HG03558 (cell line): ENCODE data around the gene PODNL1.
"Not testable (repeated sequence)": the region's sequence is repeated elsewhere in the genome, so short reads cannot be mapped to it uniquely, and the experiment has no call there.

Experiments
- ATAC-seq: cut with Tn5 transposase; IDR thresholded peaks from one replicate; pipeline ENCODE4 v1.9.1; 2021; ENCODE audit warnings: moderate number of reproducible peaks; ENCODE audit not compliant: unreplicated experiment; ENCODE audit errors: extremely low read depth

PODNL1 gene

DNA sequence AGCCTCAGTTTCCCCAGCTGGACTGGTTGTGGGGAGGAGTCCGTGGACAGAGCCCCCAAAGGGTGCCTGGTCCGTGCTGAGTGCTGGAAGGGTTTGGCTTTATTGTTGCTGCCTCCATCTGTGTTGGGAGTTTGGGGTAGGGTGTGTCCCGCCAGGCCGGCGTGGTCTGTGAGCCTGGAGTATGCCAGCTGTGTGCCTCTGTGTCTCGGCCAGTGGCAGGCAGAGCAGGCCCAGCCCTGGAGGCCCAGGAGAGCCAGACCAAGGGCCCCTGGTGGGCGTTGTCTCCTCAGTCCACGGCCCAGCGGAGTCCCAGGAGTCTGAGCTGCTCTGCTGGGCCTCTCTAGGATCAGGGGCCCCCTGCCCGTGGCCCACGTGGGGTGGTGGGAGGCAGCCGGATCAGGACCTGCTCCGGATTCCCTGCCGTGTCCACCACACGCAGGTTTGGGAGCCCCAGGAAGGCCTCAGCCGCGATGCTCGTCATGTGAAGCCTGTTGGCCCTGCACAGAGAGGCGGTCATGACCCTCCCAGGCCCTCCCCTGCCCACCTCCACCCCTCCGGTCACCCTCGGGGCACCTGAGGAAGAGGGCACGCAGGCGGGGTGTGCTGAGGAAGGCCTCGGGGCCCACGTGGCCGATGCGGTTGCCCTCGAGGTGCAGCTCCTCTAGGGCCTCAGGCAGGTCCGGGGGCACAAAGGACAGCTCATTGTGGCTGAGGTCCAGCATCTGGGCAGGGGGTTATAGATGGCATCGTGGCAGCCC lies 6.6 kb downstream of the PODNL1 start:
- no peak for ATAC-seq

DNA sequence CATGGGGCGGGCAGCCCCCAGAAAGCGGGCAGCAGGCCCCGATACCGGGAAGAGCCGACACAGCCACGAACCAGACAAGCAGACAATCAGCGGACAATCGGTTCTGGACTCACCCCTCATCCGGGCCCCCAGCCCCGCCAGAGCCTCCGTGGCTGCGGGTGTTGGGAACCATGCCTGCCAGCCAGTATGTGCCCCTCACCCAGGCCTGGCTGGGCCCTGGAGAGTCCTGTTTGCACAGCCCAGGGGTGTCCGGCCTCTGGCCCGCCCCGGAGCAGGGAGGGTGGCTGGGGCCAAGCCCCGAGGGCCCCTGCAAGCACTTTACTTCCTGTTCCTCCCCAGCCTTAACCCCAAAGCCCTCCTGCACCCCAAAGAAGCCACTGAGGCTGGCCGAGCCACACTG lies 7.8 kb downstream of the PODNL1 start:
- ATAC-seq = no peak

DNA sequence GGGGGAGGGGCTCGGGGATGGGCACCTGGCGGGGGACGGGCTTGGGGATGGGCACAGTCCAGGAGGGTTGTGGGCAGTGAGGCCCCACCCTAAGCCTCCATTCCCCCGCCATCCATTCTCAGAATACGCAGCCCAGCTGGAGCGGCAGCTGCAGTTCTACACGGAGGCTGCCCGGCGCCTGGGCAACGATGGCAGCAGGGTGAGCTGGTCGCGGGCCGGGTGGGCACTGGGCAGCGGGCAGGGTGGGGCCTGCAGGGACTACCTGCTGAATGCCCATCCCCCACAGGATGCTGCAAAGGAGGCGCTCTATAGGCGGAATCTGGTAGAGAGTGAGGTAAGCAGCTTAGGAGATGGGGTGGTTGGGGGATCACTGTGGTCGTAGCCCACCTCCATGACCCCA lies 8.3 kb downstream of the PODNL1 start:
- ATAC-seq = no peak

DNA sequence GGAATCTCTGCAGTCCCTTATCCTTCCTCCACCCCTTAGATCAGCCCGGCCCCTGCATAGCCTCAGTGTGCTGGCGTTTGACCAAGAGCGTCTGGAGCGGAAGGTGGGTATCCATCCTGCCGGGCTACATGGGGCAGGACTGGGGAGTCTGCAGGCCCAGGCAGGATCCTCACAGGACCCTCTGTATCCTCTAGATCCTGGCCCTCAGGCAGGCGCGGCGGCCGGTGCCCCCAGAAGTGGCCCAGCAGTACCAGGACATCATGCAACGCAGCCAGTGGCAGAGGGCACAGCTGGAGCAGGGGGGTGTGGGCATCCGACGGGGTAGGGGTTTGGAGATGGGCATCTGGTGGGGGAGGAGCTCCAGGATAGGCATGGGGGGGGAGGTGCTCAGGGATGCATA lies 8.9 kb downstream of the PODNL1 start:
- ATAC-seq = no peak

DNA sequence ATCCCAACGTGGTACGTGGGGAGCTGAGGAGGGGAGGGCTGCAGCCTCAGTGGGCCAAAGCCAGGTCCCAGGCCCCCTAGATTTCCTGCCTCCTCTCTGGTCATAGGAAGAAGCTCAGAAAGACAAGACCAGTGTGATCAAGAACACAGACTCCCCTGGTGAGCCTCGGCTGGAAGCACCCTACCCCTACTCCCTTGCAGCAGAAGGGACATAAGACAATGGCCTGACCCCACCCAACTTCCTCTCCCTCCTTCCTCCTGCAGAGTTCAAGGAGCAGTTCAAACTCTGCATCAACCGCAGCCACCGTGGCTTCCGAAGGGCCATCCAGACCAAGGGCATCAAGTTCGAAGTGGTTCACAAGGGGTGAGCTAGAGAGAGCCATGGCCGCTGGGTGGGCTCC lies 11.5 kb downstream of the PODNL1 start:
- ATAC-seq = no peak

DNA sequence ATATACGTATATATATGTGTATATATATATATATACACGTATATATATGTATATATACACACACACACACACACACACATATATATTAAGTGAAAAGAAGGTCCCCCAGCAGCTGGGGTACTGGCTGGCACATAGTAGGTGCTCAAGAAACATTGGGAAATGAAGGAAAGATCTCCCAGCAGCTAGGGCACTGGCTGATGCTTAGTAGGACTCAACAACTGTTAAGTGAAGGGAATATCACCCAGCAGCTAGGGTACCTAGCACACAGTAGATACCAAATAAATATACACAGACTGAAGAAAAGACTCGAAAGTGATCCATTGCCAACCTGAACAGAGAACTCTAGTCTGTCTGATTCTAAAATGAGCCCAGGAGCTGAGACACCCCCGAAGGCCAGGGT lies 12.2 kb downstream of the PODNL1 start:
- ATAC-seq = no peak

DNA sequence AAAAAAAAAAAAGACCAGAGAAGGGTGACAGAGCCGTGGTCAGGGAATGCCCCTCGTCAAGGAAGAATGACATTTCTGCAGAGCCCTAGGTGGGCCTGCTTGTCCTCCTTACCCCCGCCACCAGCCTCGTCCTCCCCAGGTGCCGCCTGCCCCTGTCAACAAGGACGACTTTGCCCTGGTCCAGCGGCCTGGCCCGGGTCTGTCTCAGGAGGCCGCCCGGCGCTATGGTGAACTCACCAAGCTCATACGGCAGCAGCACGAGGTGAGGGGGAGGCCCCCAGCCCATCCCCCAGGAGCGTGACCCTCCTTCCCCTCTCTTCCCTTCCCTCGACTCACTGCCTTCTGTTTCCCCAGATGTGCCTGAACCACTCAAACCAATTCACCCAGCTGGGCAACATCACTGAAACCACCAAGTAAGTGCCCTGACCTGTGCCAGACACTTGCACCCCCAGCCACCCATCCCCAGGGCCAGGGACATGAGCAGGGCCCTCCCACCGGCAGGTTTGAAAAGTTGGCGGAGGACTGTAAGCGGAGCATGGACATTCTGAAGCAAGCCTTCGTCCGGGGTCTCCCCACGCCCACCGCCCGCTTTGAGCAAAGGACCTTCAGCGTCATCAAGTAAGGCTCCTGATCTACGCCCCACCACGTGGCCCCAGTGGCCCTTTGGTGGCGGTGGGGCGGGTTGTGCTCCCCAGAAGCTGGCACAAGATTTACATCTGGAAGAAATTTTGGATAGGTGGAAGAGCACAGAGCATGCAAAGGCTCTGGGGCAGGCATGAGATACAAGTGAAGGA lies 14.8 kb downstream of the PODNL1 start:
- no peak for ATAC-seq

DNA sequence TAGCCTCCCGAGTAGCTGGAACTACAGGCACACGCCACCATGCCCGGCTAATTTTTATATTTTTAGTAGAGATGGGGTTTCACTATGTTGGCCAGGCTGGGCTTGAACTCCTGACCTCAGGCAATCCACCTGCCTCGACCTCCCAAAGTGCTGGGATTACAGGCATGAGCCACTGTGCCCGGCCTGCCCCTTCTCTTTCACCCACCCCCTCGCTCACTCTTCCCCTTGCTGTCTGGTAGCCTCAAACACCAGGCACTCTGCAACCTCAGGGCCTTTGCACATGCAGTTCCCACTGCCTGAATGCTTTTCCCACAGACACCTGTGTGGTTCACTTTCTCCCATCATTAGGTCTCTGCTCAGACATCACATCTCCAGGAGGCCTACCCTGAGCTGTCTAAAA lies 16.1 kb downstream of the PODNL1 start:
- not testable (repeated sequence) for ATAC-seq

DNA sequence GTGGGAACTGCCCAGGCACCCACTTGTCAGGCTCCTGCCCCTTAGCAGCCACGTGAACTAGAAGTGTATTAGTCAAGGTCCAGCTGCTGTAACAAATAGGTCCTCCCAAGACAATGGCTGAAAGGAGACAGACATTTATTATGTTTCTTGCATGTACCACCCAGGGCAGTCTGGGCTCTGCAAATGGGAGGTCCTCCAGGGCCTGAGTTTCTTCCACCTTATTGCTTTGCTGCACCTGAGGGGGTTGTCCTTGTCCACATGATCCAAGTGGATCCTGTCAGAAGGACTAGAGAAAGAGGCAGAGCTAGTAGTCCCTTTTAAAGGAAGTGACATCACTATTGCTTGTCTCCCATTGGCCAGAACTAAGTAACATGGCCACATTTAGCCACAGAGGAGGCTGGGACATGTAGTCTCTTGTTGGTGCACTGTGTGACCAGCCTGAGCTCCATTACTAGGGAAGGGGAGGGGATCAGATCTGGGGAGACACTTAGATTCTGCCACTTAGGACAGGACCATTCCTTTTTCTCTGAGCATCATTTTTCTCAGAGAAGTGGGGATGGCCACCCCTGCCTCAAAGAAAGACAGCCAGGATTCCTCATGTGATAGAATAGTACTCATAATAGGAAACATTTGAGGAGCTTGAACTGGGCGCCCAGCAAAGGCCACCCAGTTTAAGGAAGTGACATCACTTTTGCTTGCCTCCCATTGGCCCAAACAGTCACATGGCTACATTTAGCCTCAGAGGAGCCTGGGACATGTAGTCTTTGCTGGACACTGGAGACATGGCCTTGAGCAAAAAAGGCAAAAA lies 17.1 kb downstream of the PODNL1 start:
- no peak for ATAC-seq

DNA sequence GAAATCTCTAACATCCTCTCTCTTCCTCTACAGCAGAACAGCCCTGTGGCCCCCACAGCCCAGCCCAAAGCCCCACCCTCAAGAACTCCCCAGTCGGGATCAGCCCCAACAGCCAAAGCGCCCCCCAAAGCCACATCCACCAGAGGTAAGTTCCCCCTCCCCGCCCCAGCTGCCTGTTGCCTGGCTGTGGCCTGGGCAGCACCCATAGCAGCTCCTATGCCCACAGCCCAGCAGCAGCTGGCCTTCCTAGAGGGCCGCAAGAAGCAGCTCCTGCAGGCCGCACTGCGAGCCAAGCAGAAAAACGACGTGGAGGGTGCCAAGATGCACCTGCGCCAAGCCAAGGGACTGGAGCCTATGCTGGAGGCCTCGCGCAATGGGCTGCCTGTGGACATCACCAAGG lies 17.7 kb downstream of the PODNL1 start:
- no peak for ATAC-seq

DNA sequence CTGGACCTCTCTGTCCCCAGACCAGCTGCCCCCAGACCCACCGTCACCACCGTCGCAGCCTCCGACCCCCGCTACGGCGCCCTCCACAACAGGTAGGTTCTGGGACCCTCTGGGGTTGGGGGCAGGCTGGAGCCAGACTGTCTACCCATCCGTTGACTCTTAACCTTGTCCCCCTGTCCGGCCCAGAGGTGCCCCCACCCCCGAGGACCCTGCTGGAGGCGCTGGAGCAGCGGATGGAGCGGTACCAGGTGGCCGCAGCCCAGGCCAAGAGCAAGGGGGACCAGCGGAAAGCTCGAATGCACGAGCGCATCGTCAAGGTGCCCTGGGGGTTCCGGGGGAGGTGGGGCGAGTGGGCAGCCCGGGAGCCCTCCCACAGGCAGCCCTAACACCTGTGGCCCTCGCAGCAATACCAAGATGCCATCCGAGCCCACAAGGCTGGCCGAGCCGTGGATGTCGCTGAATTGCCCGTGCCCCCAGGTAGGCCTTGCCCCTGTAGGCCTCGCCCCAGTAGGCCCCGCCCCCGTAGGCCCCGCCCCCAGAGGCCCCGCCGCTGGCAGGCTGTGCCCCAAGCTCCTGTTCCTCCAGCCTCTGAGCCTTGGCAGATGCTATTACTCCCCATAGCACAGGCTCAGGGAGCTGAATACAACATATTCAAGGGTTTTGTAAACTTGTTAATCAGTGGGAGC lies 19.3 kb downstream of the PODNL1 start:
- no peak for ATAC-seq

DNA sequence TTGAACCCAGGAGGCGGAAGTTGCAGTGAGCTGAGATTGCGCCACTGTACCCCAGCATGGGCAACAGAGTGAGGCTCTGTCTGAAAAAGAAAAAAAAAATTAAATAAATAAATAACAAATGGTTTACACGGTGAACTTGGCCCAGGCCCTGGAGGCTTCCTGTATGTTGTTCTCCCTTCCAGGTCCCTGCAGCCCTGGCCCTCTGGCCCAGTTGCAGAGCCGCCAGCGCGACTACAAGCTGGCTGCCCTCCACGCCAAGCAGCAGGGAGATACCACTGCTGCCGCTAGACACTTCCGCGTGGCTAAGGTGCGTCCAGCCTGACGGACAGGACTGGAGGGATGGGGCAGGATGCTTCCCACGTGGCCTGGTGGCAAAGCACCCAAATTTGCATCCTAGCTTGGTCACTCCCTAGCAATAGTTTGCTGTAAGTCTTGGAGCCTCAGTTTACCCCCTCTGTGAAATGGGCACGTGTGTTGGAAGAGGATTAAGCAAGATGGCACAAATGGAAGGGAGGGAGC lies 20.3 kb downstream of the PODNL1 start:
- ATAC-seq = no peak

DNA sequence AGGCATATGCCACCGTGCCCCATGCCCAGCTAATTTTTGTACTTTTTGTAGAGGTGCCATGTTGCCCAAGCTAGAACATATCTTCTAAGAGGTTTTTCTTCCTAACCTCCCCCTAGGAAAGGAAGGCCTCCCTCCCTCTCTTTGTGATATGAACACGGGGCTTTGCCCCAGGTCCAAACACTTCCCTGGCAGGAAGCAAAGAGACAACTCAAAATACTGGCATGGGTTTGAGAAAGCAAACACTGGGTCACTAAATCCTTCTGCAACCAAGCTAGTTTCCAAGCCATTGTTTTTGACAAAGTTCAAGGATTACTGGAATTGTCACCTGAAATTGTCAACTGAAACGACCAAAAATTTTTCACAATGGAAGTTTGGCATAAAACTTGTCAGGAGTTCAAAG lies 23.4 kb downstream of the PODNL1 start:
- ATAC-seq = no peak

DNA sequence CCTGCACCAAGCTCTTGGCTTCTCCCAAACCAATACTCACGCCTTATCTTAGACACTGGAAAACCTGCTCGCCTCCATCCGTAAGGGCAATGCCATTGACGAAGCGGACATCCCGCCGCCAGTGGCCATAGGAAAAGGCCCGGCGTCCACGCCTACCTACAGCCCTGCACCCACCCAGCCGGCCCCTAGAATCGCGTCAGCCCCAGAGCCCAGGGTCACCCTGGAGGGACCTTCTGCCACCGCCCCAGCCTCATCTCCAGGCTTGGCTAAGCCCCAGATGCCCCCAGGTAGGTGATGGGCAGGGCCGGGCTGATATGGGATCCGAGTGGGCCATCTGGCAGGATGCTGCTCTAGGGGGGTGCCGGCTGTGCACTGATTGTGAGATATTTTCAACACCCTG lies 24.9 kb downstream of the PODNL1 start:
- no peak for ATAC-seq

DNA sequence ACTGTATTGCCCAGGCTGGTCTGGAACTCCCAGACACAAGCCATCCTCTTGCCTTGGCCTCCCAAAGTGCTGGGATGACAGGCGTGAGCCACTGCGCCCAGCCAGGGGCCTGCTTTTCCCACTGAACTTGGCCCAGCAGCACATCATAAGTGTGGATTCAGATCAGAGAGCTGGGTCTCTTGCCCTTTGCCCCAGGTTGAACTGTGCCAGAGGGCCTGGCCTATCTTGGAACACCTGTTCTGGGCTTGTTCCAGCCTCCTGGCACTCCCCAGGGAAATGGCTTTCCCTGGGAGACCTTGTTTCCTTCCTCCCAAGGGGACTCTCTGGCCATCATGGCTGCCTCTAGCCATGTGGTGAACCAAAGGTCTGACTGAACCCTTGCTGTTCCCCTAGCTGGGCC lies 28.8 kb downstream of the PODNL1 start:
- no peak for ATAC-seq

DNA sequence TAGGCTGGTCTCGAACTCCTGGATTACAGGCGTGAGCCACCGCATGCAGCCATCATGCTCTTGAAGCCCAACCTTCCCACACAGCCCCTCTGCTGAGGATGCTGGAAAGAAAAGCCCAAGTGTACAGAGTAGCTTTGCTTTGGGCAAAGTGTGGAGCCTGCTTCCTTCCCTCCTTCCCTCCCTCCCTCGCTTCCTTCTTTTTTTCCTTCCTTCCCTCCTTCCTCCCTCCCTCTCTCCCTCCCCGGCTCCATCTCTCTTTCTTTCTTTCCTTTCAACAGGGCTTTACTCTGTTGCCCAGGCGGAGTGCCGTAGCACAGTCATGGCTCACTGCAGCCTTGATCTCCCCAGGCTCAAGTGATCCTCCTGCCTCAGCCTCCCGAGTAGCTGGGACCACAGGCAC lies 29.5 kb downstream of the PODNL1 start:
- ATAC-seq = no peak

DNA sequence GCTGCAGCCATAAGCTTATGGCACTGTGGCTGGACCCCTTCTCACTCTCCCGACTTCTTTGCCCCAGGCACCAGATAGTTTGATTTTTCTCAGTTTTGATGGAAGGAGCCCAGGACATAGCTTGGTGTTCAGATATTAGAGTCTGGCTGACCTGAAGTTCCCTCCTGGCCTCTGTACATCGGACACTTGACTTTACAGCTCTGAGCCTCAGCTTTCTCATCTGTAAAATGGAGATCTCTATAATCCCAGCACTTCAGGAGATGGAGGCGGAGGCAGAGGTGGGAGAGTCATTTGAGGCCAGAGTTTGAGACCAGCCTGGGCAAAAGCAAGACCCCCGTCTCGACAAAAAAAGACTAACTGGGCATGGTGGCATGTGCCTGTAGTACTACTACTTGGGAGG lies 31.3 kb downstream of the PODNL1 start:
- no peak for ATAC-seq

DNA sequence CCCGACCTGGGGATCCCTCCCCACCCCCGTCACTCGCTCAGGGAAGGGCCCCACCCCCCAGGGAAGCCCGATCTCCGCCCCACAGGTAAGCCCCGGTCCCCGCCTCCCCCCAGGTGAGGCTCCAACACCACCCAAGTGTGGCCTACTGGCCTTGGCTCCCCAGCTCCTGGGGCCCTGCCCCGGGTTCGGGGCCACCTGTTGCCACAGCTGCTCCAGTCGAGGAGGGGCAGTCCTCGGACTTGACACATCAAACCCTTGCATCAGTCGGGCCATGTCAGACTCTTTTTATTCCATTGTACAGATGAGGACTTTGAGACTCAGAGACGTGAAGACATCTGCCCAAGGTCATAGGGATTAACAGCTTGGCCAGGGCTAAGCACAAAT lies 31.7 kb downstream of the PODNL1 start:
- no peak for ATAC-seq

DNA sequence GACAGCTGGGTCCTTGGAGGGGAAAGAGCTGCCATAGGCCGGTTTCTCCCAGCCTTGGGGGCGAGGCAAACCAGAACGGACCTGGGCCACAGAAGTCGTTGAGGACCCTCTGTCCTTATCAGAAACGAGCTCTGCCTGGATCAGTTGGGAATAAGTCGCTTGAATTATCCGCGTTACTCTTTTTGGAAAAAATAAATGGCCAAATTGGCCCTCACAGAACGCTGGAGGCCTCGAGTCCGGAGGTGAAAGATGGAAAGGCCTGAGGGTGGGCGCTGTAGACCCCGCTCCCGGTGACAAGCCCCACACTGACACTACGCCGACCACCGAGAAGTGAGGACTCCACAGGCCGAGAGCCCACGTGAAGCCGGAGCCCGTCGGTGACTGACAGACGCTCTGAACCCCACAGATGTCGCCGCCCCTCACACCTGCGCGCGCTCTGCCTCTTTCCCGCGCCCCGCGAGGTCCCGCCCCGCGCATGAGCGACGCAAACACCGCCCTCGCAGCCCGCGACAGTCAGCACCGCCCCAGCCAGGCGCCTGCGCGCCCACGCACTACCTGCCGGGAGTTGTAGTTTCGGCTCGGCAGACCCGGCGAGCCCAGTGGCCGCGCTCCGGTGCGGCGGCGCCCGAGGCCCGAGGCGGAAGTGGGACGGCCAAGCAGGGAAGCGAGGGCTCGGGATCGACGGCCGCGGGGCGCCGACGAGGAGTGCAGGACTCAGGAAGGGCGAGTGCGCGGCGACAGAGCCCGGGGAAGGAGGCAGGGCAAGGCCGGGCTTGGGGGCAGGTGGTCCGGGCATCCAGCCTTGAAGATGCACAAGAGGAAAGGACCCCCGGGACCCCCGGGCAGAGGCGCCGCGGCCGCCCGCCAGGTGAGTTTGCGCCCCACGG lies 32.3 kb downstream of the PODNL1 start, which contains the start of the genes BRME1 and CC2D1A:
BRME1 (minus strand) TSS at position 484 of the 887 bp plus-strand sequence. CDS start 1,225 bp downstream, outside the sequence.
CC2D1A (plus strand) TSS at position 568 of the 887 bp plus-strand sequence; CDS start at position 809, 241 bp downstream.
- ATAC-seq = no peak
